ENCODE data around the gene ADCY2.

Gene ADCY2

GRCh38 chr5:7678030-7678429 lies 282.1 kb downstream of the ADCY2 start:
- H3K9me3 Mint-ChIP-seq, result no peaks in the 10 kb centered on the region
- ATAC-seq (replicated peaks) (no peak), DNase-seq (no peak)
- H3K4me3 Mint-ChIP-seq, result no peak overlapping the region
- H3K27ac Mint-ChIP-seq, result no peak overlapping the region
- H3K27me3 Mint-ChIP-seq, result no peaks in the 10 kb centered on the region
- no peaks in the 10 kb centered on the region for H3K36me3 Mint-ChIP-seq
- no peaks in the 10 kb centered on the region for H3K4me1 Mint-ChIP-seq

DNA sequence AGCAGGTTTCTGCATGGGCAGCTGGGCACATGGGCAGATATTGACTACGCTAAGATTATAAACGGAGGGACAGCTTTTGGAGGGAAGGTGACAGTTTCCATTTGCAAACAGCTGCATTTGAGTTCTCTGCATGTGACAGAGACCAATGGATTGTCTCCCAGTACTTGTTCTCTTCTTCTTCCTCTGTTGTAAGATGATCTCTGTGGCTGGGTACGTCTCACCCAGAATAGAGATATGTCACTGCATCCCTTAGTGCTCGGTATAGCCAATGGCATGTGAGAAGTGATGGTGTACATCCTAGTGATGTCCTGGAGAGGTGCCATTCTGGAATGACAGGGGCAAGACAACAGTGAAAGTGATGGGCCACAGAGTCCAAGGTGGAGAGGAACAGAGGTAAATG lies 283.7 kb downstream of the ADCY2 start:
- ATAC-seq (replicated peaks) (no peak), DNase-seq (no peak)
- no peak overlapping the region for H3K27ac Mint-ChIP-seq
- no peaks in the 10 kb centered on the region for H3K36me3 Mint-ChIP-seq
- H3K4me3 Mint-ChIP-seq, result no peak overlapping the region
- H3K9me3 Mint-ChIP-seq, result no peaks in the 10 kb centered on the region
- no peaks in the 10 kb centered on the region for H3K27me3 Mint-ChIP-seq
- no peaks in the 10 kb centered on the region for H3K4me1 Mint-ChIP-seq

DNA sequence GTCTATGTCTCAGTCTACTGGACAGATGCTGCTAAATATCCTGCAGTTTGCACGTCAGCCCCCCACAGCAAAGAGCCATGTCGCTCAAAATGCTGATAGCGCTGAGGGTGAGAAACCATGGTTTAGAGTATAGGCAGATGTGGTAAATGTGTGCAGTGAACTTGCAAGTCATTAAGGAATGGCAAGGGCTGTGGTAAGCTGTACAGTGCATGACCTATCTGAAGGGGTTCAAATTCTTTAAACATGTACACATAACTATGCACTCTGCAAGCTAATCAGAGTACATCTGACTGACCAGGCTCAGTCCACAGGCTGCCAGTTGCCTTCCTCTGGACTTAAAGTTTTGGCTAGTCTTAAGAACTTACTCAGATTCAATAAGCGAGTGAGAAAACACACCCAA lies 284.3 kb downstream of the ADCY2 start:
- Mint-ChIP-seq H3K27ac (no peak overlapping the region), H3K4me3 (no peak overlapping the region), H3K9me3 (no peaks in the 10 kb centered on the region), H3K36me3 (no peaks in the 10 kb centered on the region), H3K4me1 (no peaks in the 10 kb centered on the region), H3K27me3 (no peaks in the 10 kb centered on the region)
- no peak for DNase-seq
- ATAC-seq (replicated peaks), result no peak

DNA sequence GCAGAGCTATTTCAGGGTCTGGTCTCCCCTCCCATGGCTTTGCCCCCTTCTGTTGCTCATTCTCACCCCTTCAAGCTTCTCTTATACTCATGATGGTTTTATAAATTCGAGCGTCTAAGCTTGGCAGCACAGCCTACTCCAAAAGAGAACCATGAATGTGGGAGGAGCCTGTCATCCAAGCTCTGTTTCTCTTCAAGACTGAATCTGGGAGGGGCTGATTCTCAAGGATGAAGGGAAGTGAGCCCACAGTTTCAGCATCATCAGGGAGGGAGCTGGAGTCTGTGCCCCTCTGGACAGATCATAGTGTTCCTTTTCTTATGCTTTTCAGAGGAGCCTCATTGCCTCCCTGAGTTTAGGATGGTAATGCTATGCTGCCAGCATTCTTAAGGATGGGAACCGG lies 286.4 kb downstream of the ADCY2 start:
- Mint-ChIP-seq H3K4me3 (no peak overlapping the region), H3K27ac (no peak overlapping the region), H3K36me3 (no peaks in the 10 kb centered on the region), H3K4me1 (no peaks in the 10 kb centered on the region), H3K27me3 (peaks cover 0 to 4% of the 10 kb centered on the region in 2 donors), H3K9me3 (no peaks in the 10 kb centered on the region)
- DNase-seq, result no peak
- ATAC-seq (replicated peaks), result no peak

DNA sequence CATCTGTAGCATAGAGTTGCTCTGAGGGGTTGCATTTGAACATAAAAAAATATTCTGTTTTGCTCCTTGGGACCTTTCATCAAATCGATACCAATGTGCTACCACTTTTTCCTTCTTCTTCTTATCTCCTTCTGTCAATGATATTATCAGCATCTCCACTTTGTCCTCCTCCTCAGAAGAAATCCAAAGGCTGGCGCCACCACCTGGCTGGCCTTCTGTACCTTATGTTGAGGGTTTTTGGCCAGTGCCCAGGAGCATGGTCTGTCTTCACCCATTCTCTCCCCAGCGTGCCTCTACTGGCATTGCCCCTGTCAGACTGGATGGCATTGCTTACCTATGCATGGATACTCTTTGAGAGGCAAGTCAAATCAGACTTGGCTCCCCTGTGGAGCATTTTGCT lies 287.8 kb downstream of the ADCY2 start:
- no peaks in the 10 kb centered on the region for H3K36me3 Mint-ChIP-seq
- no peaks in the 10 kb centered on the region for H3K4me1 Mint-ChIP-seq
- ATAC-seq (replicated peaks) (no peak), DNase-seq (no peak)
- no peak overlapping the region for H3K27ac Mint-ChIP-seq
- no peaks in the 10 kb centered on the region for H3K9me3 Mint-ChIP-seq
- peaks cover 0 to 6% of the 10 kb centered on the region in 2 donors for H3K27me3 Mint-ChIP-seq
- H3K4me3 Mint-ChIP-seq, result no peak overlapping the region

DNA sequence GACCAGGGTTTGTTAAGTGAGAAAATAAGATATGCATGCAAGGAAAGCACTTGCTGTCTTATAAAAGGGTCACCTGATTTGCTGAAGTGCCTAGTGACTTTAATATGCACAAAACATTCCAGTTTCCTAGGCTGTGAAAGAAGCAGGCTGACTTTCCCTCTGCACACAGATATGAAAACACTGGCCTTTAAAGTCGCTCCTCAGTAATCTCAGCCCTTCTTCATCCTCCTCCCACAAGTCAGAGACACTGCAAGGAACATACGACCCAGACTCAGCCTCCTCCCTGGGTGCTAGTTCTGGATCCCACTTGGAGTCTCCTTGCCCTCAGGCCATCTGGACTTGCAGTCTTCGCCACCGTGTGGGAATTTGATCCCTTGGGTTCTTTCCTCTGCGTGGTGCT lies 288.9 kb downstream of the ADCY2 start:
- Mint-ChIP-seq H3K27me3 (peaks cover 0 to 6% of the 10 kb centered on the region in 2 donors), H3K4me1 (no peaks in the 10 kb centered on the region), H3K36me3 (no peaks in the 10 kb centered on the region), H3K27ac (no peak overlapping the region), H3K4me3 (no peak overlapping the region), H3K9me3 (no peaks in the 10 kb centered on the region)
- ATAC-seq (replicated peaks), result no peak
- DNase-seq, result no peak

DNA sequence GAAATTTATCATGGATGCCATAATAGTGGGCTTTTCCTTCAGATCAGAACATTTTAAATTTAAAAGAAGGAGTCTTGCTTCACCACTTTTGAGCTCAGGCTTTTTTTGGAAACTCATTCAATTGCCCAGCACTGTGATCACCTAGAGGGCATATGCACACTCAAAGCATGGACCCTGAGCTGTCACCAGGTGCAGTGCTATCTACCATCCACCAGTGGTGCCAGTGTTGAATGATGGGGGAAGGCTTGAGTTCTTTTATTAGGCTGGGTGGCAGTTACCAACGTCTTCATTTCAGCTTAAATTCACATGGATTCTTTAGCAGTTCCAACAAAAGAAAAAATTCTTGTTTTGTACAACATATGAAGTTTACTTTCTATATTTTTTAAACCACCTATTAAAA lies 290.9 kb downstream of the ADCY2 start:
- ATAC-seq (replicated peaks) (no peak), DNase-seq (no peak)
- Mint-ChIP-seq H3K4me3 (no peak overlapping the region), H3K27me3 (peaks cover 0 to 6% of the 10 kb centered on the region in 2 donors), H3K27ac (no peak overlapping the region), H3K9me3 (peaks cover 0 to 1% of the 10 kb centered on the region in 2 donors), H3K4me1 (no peaks in the 10 kb centered on the region), H3K36me3 (no peaks in the 10 kb centered on the region)

GRCh38 chr5:7690557-7690956 lies 294.6 kb downstream of the ADCY2 start:
- Mint-ChIP-seq H3K27ac (no peak overlapping the region), H3K9me3 (peaks cover 0 to 1% of the 10 kb centered on the region in 2 donors), H3K36me3 (no peaks in the 10 kb centered on the region), H3K27me3 (peaks cover 0 to 6% of the 10 kb centered on the region in 2 donors), H3K4me3 (no peak overlapping the region), H3K4me1 (no peaks in the 10 kb centered on the region)
- no peak for ATAC-seq (replicated peaks)
- DNase-seq, result no peak

DNA sequence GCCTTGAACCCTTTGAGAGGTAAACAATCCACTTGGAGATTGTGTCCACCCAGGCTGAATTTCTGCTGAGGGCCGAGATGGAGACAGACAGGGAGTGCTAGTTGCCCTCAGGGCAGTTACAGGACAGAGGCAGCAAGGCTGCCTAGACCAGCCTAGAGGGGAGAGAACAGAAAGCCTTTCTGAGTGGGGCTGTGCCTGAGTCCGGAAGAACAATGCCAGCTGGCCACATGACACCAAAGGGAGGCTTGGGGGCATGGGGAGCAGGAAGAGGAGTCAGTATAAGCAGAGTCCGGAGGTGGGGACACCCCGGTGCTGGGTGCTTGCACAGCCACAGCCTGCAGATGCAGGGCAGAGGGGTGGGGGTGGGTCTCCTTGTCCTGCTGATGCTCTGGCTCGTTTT lies 309.3 kb downstream of the ADCY2 start:
- Mint-ChIP-seq H3K27ac (no peak overlapping the region), H3K27me3 (no peaks in the 10 kb centered on the region)
- ATAC-seq (replicated peaks), result no peak

GRCh38 chr5:7705736-7706135 lies 309.8 kb downstream of the ADCY2 start:
- H3K4me3 Mint-ChIP-seq, result no peak overlapping the region
- ATAC-seq (replicated peaks), result no peak

More for the DNA sequence above, 309.3 kb downstream of the ADCY2 start:
- no peaks in the 10 kb centered on the region for H3K36me3 Mint-ChIP-seq
- no peak for DNase-seq
- no peaks in the 10 kb centered on the region for H3K9me3 Mint-ChIP-seq
- no peak overlapping the region for H3K4me3 Mint-ChIP-seq
- no peaks in the 10 kb centered on the region for H3K4me1 Mint-ChIP-seq

DNA sequence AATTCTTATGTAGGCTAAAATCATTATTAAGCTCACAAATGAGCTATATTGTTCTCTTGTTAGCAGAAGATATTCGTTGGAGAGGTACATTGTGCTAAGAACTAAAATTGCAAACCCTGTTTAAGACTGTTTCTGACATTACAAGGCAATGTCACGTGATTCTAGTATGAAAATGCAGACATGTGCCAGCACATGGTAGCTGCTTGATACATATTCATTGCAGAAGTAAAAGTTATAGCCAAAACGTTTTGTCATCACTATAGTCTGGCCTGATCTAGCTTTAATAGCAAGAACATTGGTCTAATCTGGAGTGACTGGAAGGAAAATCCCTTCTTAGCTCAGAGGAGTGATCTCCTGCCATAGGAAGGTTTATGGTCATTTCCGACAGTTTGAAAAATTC lies 310.3 kb downstream of the ADCY2 start:
- H3K9me3 Mint-ChIP-seq, result no peaks in the 10 kb centered on the region
- H3K27me3 Mint-ChIP-seq, result no peaks in the 10 kb centered on the region
- no peak for ATAC-seq (replicated peaks)
- DNase-seq, result no peak
- H3K27ac Mint-ChIP-seq, result no peak overlapping the region
- no peak overlapping the region for H3K4me3 Mint-ChIP-seq
- H3K36me3 Mint-ChIP-seq, result no peaks in the 10 kb centered on the region
- no peaks in the 10 kb centered on the region for H3K4me1 Mint-ChIP-seq

More at GRCh38 chr5:7705736-7706135, 309.8 kb downstream of the ADCY2 start:
- no peaks in the 10 kb centered on the region for H3K4me1 Mint-ChIP-seq
- H3K36me3 Mint-ChIP-seq, result no peaks in the 10 kb centered on the region
- no peaks in the 10 kb centered on the region for H3K9me3 Mint-ChIP-seq
- H3K27me3 Mint-ChIP-seq, result no peaks in the 10 kb centered on the region
- DNase-seq, result no peak
- H3K27ac Mint-ChIP-seq, result no peak overlapping the region

GRCh38 chr5:7714119-7714518 lies 318.2 kb downstream of the ADCY2 start:
- Mint-ChIP-seq H3K4me3 (no peak overlapping the region), H3K4me1 (no peaks in the 10 kb centered on the region), H3K27ac (no peak overlapping the region), H3K36me3 (no peaks in the 10 kb centered on the region), H3K27me3 (no peaks in the 10 kb centered on the region), H3K9me3 (no peaks in the 10 kb centered on the region)
- no peak for DNase-seq
- ATAC-seq (replicated peaks), result no peak

DNA sequence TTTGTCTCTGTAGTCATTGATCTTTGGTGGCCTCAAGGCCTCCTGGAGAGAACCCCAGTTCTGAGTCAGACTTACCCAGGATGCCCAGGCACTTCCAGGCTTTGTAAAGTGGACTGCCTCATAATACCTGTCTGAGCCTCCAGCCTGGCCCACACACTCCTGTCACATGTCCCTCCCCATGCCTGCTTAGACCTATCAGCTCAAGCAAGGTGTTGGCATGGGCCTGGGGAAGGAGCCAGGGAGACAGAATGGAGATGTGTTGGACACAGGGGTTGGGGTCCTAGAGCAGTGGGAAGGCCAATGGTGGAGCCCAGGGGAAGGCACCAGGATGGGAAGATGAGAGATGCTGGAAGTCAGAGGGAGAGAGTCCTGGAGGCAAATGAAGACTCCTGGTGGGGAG lies 318.8 kb downstream of the ADCY2 start:
- H3K27me3 Mint-ChIP-seq, result no peaks in the 10 kb centered on the region
- ATAC-seq (replicated peaks) (no peak), DNase-seq (no peak)
- H3K9me3 Mint-ChIP-seq, result no peaks in the 10 kb centered on the region
- H3K27ac Mint-ChIP-seq, result no peak overlapping the region
- no peaks in the 10 kb centered on the region for H3K36me3 Mint-ChIP-seq
- no peak overlapping the region for H3K4me3 Mint-ChIP-seq
- H3K4me1 Mint-ChIP-seq, result no peaks in the 10 kb centered on the region

GRCh38 chr5:7717691-7718090 lies 321.8 kb downstream of the ADCY2 start:
- Mint-ChIP-seq H3K36me3 (no peaks in the 10 kb centered on the region), H3K27me3 (no peaks in the 10 kb centered on the region), H3K9me3 (no peaks in the 10 kb centered on the region), H3K27ac (no peak overlapping the region), H3K4me1 (no peaks in the 10 kb centered on the region), H3K4me3 (no peak overlapping the region)
- DNase-seq, result no peak
- no peak for ATAC-seq (replicated peaks)

- no peaks in the 10 kb centered on the region for H3K36me3 Mint-ChIP-seq
- H3K9me3 Mint-ChIP-seq, result no peaks in the 10 kb centered on the region
- H3K4me1 Mint-ChIP-seq, result no peaks in the 10 kb centered on the region
- DNase-seq, result no peak
- peaks cover 0 to under 1% of the 10 kb centered on the region in 2 donors for H3K27me3 Mint-ChIP-seq
- no peak overlapping the region for H3K27ac Mint-ChIP-seq
- no peak overlapping the region for H3K4me3 Mint-ChIP-seq
- ATAC-seq (replicated peaks), result no peak
Measured at GRCh38 chr5:7728076-7728475, 332.1 kb downstream of the ADCY2 start.

DNA sequence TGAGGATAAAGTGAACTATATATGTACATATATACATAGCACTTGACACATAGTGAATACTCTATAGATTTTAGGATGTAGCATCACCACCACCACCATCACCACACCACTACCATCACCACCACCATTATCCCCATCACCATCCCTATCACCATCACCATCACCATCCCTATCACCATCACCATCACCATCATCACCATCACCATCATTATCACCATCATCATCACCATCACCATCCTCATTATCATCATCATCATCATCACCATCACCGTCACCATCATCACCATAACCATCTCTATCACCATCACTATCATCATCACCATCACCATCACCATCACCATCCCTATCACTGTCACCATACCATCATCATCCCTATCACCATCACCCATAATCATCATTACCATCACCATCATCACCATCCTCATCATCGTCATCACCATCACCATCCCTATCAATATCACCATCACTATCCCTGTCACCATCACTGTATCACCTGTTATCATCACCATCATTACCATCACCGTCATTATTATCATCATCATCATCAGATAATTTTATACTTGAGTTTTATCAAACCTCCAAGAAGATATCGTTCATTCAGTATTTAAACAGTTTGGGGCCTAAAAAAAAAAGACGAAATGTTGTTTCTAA lies 345.6 kb downstream of the ADCY2 start:
- H3K4me3 Mint-ChIP-seq, result no peak overlapping the region

More for the DNA sequence above, 345.6 kb downstream of the ADCY2 start:
- Mint-ChIP-seq H3K4me1 (peaks cover 0 to 2% of the 10 kb centered on the region in 2 donors), H3K36me3 (no peaks in the 10 kb centered on the region), H3K27ac (no peak overlapping the region), H3K9me3 (no peaks in the 10 kb centered on the region), H3K27me3 (peaks cover 4 to 12% of the 10 kb centered on the region in 2 donors)
- ATAC-seq (replicated peaks), result no peak
- DNase-seq, result no peak
